Measurements from ENCODE around the gene SMG6. TPM values are rescaled to one million over a fixed set of nuclear protein-coding genes. Genes with fewer than 3 reads are reported as not detected.

The SMG6 gene
- total RNA-seq, 1 experiment from 2014 or later = 33.8 TPM

DNA sequence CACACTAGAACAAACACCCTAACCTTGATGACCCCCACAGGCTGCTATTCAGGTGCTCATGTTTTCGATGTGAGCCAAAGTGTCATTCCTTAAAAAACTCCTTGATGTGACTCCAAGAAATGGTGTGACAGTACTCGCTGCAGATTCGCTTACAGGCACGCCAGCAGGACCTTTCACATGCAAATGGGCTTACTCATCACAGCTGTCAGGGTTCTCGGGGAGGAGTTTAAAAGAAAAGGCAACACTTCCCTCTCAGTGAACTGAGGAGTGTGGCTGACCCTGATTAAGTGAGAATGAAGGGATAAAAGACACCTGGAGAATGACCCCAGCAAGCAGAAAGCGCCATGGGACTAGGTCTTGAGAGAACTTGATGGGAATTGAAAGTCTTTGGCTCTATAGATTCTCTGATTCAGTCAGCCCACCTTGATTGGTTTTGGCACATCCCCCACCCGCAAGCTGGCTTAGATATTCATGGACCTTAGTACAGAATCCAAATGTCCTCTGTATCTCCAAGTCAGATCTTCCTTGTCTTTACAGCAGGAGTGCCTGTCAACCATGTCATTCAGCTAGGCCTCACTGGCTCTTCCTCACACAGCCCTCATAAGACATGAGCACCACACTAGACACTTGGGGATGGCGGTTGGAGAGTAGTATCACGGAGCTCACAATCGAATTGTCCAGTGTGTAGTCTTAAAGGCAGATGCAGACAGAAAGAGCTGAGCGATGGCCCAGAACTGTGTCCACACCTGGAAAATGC, 166.1 kb downstream of the SMG6 start:
- BruUV-seq (replicated peaks) = no TSS peak
- H3K4me1 ChIP-seq = no peaks in the 10 kb centered on the region
- Mint-ChIP-seq H3K27ac (ENCODE audit: unreplicated experiment) (peak overlapping the region; percentile 40), H3K4me1 (ENCODE audit: low read depth, unreplicated experiment) (no peaks in the 10 kb centered on the region), H3K36me3 (ENCODE audit: insufficient read depth, unreplicated experiment) (no peaks in the 10 kb centered on the region), H3K9me3 (ENCODE audit: unreplicated experiment) (no peaks in the 10 kb centered on the region), H3K27me3 (ENCODE audit: insufficient read depth, unreplicated experiment) (no peaks in the 10 kb centered on the region), H3K4me3 (ENCODE audit: unreplicated experiment) (no peak overlapping the region)
- H3K27me3 ChIP-seq (replicated peaks; ENCODE audit: control insufficient read depth, insufficient read depth, low read length) = no peaks in the 10 kb centered on the region
- CTCF ChIA-PET = no interaction called here
- POLR2A ChIA-PET = no interaction called here
- H3K9me3 ChIP-seq = no peaks in the 10 kb centered on the region
- no peak overlapping the region for H3K4me3 ChIP-seq (ENCODE audit: low read depth, low read length)
- no peak for TF ChIP-seq CTCF (IDR thresholded peaks at IDR 0.05; ENCODE audit: insufficient read depth in 1 of 2, low read depth in 1 of 2, low read length in 1 of 2, severe bottlenecking in 1 of 2, unreplicated experiment in 1 of 2)
- no peak for DNase-seq
- intact Hi-C loops (cut with micrococcal nuclease; ENCODE audit: unreplicated experiment) = no loop called here
- no peaks in the 10 kb centered on the region; the same call in 1 of the 2 replicates for H3K36me3 ChIP-seq (ENCODE audit: control insufficient read depth, insufficient read depth, low read length)

- H3K9me3 ChIP-seq = no peaks in the 10 kb centered on the region
- no peak overlapping the region for H3K27ac Mint-ChIP-seq (ENCODE audit: unreplicated experiment)
- POLR2A ChIA-PET = no interaction called here
- intact Hi-C loops (cut with micrococcal nuclease; ENCODE audit: unreplicated experiment) = no loop called here
- no peaks in the 10 kb centered on the region for H3K27me3 ChIP-seq (replicated peaks; ENCODE audit: control insufficient read depth, insufficient read depth, low read length)
- no peaks in the 10 kb centered on the region for H3K27me3 Mint-ChIP-seq (ENCODE audit: insufficient read depth, unreplicated experiment)
- H3K9me3 Mint-ChIP-seq (ENCODE audit: unreplicated experiment) = no peaks in the 10 kb centered on the region
- TF ChIP-seq CTCF (IDR thresholded peaks at IDR 0.05; ENCODE audit: insufficient read depth in 1 of 2, low read depth in 1 of 2, low read length in 1 of 2, severe bottlenecking in 1 of 2, unreplicated experiment in 1 of 2) = no peak
- no peak overlapping the region for H3K4me3 Mint-ChIP-seq (ENCODE audit: unreplicated experiment)
- no peak for DNase-seq
- H3K4me3 ChIP-seq (ENCODE audit: low read depth, low read length) = no peak overlapping the region
- no TSS peak for BruUV-seq (replicated peaks)
- CTCF ChIA-PET = no interaction called here
- no peaks in the 10 kb centered on the region; the same call in 1 of the 2 replicates for H3K36me3 ChIP-seq (ENCODE audit: control insufficient read depth, insufficient read depth, low read length)
- no peaks in the 10 kb centered on the region for H3K4me1 Mint-ChIP-seq (ENCODE audit: low read depth, unreplicated experiment)
- H3K36me3 Mint-ChIP-seq (ENCODE audit: insufficient read depth, unreplicated experiment) = no peaks in the 10 kb centered on the region
- H3K4me1 ChIP-seq = no peaks in the 10 kb centered on the region
Measured at GRCh38 chr17:2136241-2136640, 167.3 kb downstream of the SMG6 start.

- Mint-ChIP-seq H3K27me3 (ENCODE audit: insufficient read depth, unreplicated experiment) (no peaks in the 10 kb centered on the region), H3K4me3 (ENCODE audit: unreplicated experiment) (no peak overlapping the region), H3K9me3 (ENCODE audit: unreplicated experiment) (no peaks in the 10 kb centered on the region), H3K36me3 (ENCODE audit: insufficient read depth, unreplicated experiment) (peaks cover 9% of the 10 kb centered on the region), H3K4me1 (ENCODE audit: low read depth, unreplicated experiment) (peaks cover 6% of the 10 kb centered on the region), H3K27ac (ENCODE audit: unreplicated experiment) (no peak overlapping the region)
- DNase-seq = no peak
- CTCF ChIA-PET = no interaction called here
- no peaks in the 10 kb centered on the region for H3K9me3 ChIP-seq
- H3K27me3 ChIP-seq (replicated peaks; ENCODE audit: control insufficient read depth, insufficient read depth, low read length) = no peaks in the 10 kb centered on the region
- TF ChIP-seq CTCF (IDR thresholded peaks at IDR 0.05; ENCODE audit: insufficient read depth in 1 of 2, low read depth in 1 of 2, low read length in 1 of 2, severe bottlenecking in 1 of 2, unreplicated experiment in 1 of 2) = no peak
- peaks cover 4% of the 10 kb centered on the region; the same call in 1 of the 2 replicates for H3K4me1 ChIP-seq
- no peaks in the 10 kb centered on the region for H3K36me3 ChIP-seq (ENCODE audit: control insufficient read depth, insufficient read depth, low read length)
- intact Hi-C loops (cut with micrococcal nuclease; ENCODE audit: unreplicated experiment) = no loop called here
- no peak overlapping the region for H3K4me3 ChIP-seq (ENCODE audit: low read depth, low read length)
- POLR2A ChIA-PET = no interaction called here
- BruUV-seq (replicated peaks) = no TSS peak
Measured at GRCh38 chr17:2128011-2128410, 175.6 kb downstream of the SMG6 start.
